Measurements from ENCODE around the gene GNA14. TPM values are rescaled to one million over a fixed set of nuclear protein-coding genes. Genes with fewer than 3 reads are reported as not detected.

The GNA14 gene
- total and polyA plus RNA-seq, 8 donors = 4.3 to 12.8 (median 10.1) TPM

GRCh38 chr9:77561331-77562018 is 86.6 kb downstream of the GNA14 start:
- Histone ChIP-seq H3K4me1 (peaks cover 0 to 10% of the 10 kb centered on the region in 2 donors), H3K36me3 (no peaks in the 10 kb centered on the region), H3K4me3 (no peak overlapping the region), H3K27me3 (no peaks in the 10 kb centered on the region), H3K9me3 (no peaks in the 10 kb centered on the region), H3K27ac (no peak overlapping the region)
- intact Hi-C loops (cut with DNase I) = no loop called here
- no peak for DNase-seq
- ATAC-seq = no peak
- TF ChIP-seq CTCF (IDR thresholded peaks at IDR 0.05) = no peak

GRCh38 chr9:77556396-77556795 is 91.7 kb downstream of the GNA14 start:
- Histone ChIP-seq H3K9me3 (no peaks in the 10 kb centered on the region), H3K27me3 (no peaks in the 10 kb centered on the region), H3K36me3 (no peaks in the 10 kb centered on the region), H3K4me1 (peaks cover 0 to 2% of the 10 kb centered on the region in 2 donors), H3K27ac (no peak overlapping the region), H3K4me3 (no peak overlapping the region)
- TF ChIP-seq CTCF (IDR thresholded peaks at IDR 0.05) = no peak
- ATAC-seq (no peak), DNase-seq (no peak)
- intact Hi-C loops (cut with DNase I) = no loop called here

GRCh38 chr9:77554586-77555105 is 93.5 kb downstream of the GNA14 start:
- TF ChIP-seq CTCF (IDR thresholded peaks at IDR 0.05) = no peak
- intact Hi-C loops (cut with DNase I) = no loop called here
- Histone ChIP-seq H3K27me3 (no peaks in the 10 kb centered on the region), H3K9me3 (no peaks in the 10 kb centered on the region), H3K36me3 (no peaks in the 10 kb centered on the region), H3K27ac (no peak overlapping the region), H3K4me3 (no peak overlapping the region), H3K4me1 (no peaks in the 10 kb centered on the region)
- DNase-seq (no peak), ATAC-seq (no peak)

- Histone ChIP-seq H3K36me3 (no peaks in the 10 kb centered on the region), H3K27ac (no peak overlapping the region), H3K4me3 (no peak overlapping the region), H3K9me3 (peaks cover 0 to 5% of the 10 kb centered on the region in 2 donors), H3K4me1 (no peaks in the 10 kb centered on the region), H3K27me3 (no peaks in the 10 kb centered on the region)
- no peak for ATAC-seq
- DNase-seq = no peak
- TF ChIP-seq CTCF (IDR thresholded peaks at IDR 0.05) = no peak
- intact Hi-C loops (cut with DNase I) = no loop called here
Measured at GRCh38 chr9:77547106-77547730, 100.9 kb downstream of the GNA14 start.

GRCh38 chr9:77546376-77546950 is 101.7 kb downstream of the GNA14 start:
- no peaks in the 10 kb centered on the region for H3K27me3 ChIP-seq
- H3K36me3 ChIP-seq = no peaks in the 10 kb centered on the region
- ATAC-seq (no peak), DNase-seq (no peak)
- intact Hi-C loops (cut with DNase I) = no loop called here
- no peak overlapping the region for H3K4me3 ChIP-seq
- no peaks in the 10 kb centered on the region for H3K4me1 ChIP-seq
- H3K9me3 ChIP-seq = peaks cover 0 to 13% of the 10 kb centered on the region in 2 donors
- no peak for TF ChIP-seq CTCF (IDR thresholded peaks at IDR 0.05)
- no peak overlapping the region for H3K27ac ChIP-seq
